ENCODE measurements around the gene TNFRSF18.

The TNFRSF18 gene

GRCh38 chr1:1204425-1204920 is 1.9 kb downstream of the TNFRSF18 start:
- Histone ChIP-seq H3K27me3 (replicated peaks; ENCODE audit: control insufficient read depth, insufficient read depth, low read length) (no peaks in the 10 kb centered on the region; the same call in 1 of the 2 replicates), H3K4me3 (replicated peaks; ENCODE audit: low read depth, low read length) (no peak overlapping the region), H3K36me3 (ENCODE audit: control insufficient read depth, insufficient read depth, low read length) (no peaks in the 10 kb centered on the region)
- no peak for TF ChIP-seq CTCF (IDR thresholded peaks at IDR 0.05; ENCODE audit: insufficient read depth, low read length, poor library complexity, severe bottlenecking)
- DNase-seq (ENCODE audit: extremely low read depth, insufficient read length): peak; percentile 7

GRCh38 chr1:1203561-1204424 is 2.6 kb downstream of the TNFRSF18 start:
- no peaks in the 10 kb centered on the region for H3K36me3 ChIP-seq (ENCODE audit: control insufficient read depth, insufficient read depth, low read length)
- no peaks in the 10 kb centered on the region; the same call in 1 of the 2 replicates for H3K27me3 ChIP-seq (replicated peaks; ENCODE audit: control insufficient read depth, insufficient read depth, low read length)
- no peak for TF ChIP-seq CTCF (IDR thresholded peaks at IDR 0.05; ENCODE audit: insufficient read depth, low read length, poor library complexity, severe bottlenecking)
- no peak overlapping the region for H3K4me3 ChIP-seq (replicated peaks; ENCODE audit: low read depth, low read length)
- peak; percentile 15 for DNase-seq (ENCODE audit: extremely low read depth, insufficient read length)

- Histone ChIP-seq H3K27me3 (replicated peaks; ENCODE audit: control insufficient read depth, insufficient read depth, low read length) (no peaks in the 10 kb centered on the region; the same call in 1 of the 2 replicates), H3K36me3 (ENCODE audit: control insufficient read depth, insufficient read depth, low read length) (no peaks in the 10 kb centered on the region)
- peak; percentile 15 for DNase-seq (ENCODE audit: extremely low read depth, insufficient read length)
Observed at GRCh38 chr1:1202831-1203560, 3.4 kb downstream of the TNFRSF18 start.

GRCh38 chr1:1200876-1201810 is 5.2 kb downstream of the TNFRSF18 start:
- Histone ChIP-seq H3K36me3 (ENCODE audit: control insufficient read depth, insufficient read depth, low read length) (no peaks in the 10 kb centered on the region), H3K4me3 (replicated peaks; ENCODE audit: low read depth, low read length) (peak overlapping the region; percentile 35), H3K27me3 (replicated peaks; ENCODE audit: control insufficient read depth, insufficient read depth, low read length) (no peaks in the 10 kb centered on the region; the same call in 1 of the 2 replicates)
- TF ChIP-seq CTCF (IDR thresholded peaks at IDR 0.05; ENCODE audit: insufficient read depth, low read length, poor library complexity, severe bottlenecking): no peak
- DNase-seq (ENCODE audit: extremely low read depth, insufficient read length): peak; percentile 74

More at GRCh38 chr1:1202831-1203560, 3.4 kb downstream of the TNFRSF18 start:
- H3K4me3 ChIP-seq (replicated peaks; ENCODE audit: low read depth, low read length): no peak overlapping the region
- no peak for TF ChIP-seq CTCF (IDR thresholded peaks at IDR 0.05; ENCODE audit: insufficient read depth, low read length, poor library complexity, severe bottlenecking)
